NCI-H1092 treated with DMSO at 0.1 percent for 48 hours (cell line): ENCODE data around the gene C1R.

Source experiments
- DNase-seq: peaks from one replicate; lab custom pipeline; 2025; lab: John Stamatoyannopoulos, UW

The C1R gene

GRCh38 chr12:7034464-7034863 is 57.8 kb downstream of the C1R start:
- no peak for DNase-seq

- DNase-seq = no peak
These were observed 59.3 kb downstream of the C1R start for GRCh38 chr12:7032990-7033389.

- DNase-seq = no peak
These were observed 60.9 kb downstream of the C1R start for GRCh38 chr12:7031306-7031705.
